Measurements from ENCODE around the gene CNNM2.

GRCh38 chr10:102960157-102960556 is 42.1 kb downstream of the CNNM2 start:
- no peak for TF ChIP-seq CTCF (IDR thresholded peaks at IDR 0.05)
- TF ChIP-seq POLR2A (IDR thresholded peaks at IDR 0.05), result no peak

Measured in right lobe of liver (tissue), 4 donors.